ENCODE data around the gene TECR. TPM values are rescaled to one million over a fixed set of nuclear protein-coding genes. Genes with fewer than 3 reads are reported as not detected.
A peak's percentile ranks its signal among the peaks of the same experiment; 100 is the strongest.
"Not testable (repeated sequence)": the region's sequence is repeated elsewhere in the genome, so short reads cannot be mapped to it uniquely, and the experiment has no call there.

The TECR gene
- total RNA-seq, 1 experiment from 2014 or later: 232 TPM

DNA sequence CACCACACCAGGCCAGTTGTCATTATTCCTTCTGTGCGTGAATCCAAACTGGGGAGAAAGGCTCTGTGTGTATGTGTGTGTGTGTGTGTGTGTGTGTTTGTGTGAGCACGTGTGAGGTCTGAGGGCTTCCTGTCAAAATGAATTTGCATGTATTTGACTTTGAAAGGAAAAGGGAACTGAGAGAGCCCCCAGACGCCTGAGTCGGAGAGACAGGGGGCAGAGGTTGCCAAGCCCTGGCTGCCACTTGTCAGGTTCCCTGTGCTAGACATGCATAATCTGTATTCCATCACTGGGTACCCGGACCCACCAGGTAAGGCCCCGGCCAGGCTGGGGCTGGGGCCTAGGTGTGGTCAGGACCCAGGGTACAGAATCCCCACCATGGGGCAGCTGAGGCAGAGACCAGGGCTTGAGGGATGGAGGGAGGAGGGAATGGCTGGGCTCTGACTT, 53.5 kb downstream of the TECR start, which contains the start of gene CLEC17A (continued):
- TF ChIP-seq, protein P1, sequence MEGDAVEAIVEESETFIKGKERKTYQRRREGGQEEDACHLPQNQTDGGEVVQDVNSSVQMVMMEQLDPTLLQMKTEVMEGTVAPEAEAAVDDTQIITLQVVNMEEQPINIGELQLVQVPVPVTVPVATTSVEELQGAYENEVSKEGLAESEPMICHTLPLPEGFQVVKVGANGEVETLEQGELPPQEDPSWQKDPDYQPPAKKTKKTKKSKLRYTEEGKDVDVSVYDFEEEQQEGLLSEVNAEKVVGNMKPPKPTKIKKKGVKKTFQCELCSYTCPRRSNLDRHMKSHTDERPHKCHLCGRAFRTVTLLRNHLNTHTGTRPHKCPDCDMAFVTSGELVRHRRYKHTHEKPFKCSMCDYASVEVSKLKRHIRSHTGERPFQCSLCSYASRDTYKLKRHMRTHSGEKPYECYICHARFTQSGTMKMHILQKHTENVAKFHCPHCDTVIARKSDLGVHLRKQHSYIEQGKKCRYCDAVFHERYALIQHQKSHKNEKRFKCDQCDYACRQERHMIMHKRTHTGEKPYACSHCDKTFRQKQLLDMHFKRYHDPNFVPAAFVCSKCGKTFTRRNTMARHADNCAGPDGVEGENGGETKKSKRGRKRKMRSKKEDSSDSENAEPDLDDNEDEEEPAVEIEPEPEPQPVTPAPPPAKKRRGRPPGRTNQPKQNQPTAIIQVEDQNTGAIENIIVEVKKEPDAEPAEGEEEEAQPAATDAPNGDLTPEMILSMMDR (IDR thresholded peaks at IDR 0.05 in 2 of 3, conservative IDR thresholded peaks at IDR 0.05 in 1 of 3; ENCODE audit: borderline replicate concordance in 1 of 3, insufficient read depth in 1 of 3, low read depth in 2 of 3, low read length in 2 of 3): no peak
- no peak for TF ChIP-seq ZNF274 (IDR thresholded peaks at IDR 0.05; ENCODE audit: low read depth, low read length)
- no peak for TF ChIP-seq YY1 (IDR thresholded peaks at IDR 0.05; ENCODE audit: extremely low read depth, insufficient replicate concordance, low read depth, low read length)

DNA sequence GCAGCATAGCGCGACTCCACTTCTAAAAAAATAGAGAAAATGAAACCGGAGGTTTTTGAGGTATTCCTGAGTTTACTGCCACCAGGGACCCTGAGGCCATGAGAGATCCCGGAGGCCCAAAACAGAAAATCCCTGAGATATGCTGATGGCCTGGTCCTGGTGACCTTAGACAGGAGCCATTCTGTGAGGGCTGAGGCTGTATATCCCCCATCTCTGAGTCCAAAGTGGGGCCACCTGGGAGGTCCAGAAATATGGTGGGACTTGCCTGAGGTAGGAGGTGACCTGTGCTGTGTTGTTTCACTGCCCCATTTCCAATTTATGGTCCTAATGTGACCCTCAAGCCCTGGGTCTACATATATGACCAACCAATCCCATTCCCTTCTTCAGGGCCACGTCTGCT, 55.0 kb downstream of the TECR start:
- RAD21 ChIA-PET (ENCODE audit: low non-redundant PET in 1 of 2, low total read pairs in 2 of 2, uncharacterized antibody in 2 of 2, unreplicated experiment in 2 of 2); H2AFZ ChIP-seq (ENCODE audit: low read depth, low read length, poor library complexity, severe bottlenecking); H3K36me3 ChIP-seq (ENCODE audit: control insufficient read depth in 1 of 2, insufficient read depth in 2 of 2, low read length in 2 of 2); H3K9me3 ChIP-seq (ENCODE audit: control insufficient read depth in 1 of 2, insufficient read depth in 1 of 2, low read depth in 1 of 2, low read length in 2 of 2); BruUV-seq (replicated peaks); H4K20me1 ChIP-seq (ENCODE audit: insufficient read depth); intact Hi-C loops (cut with micrococcal nuclease); H3K9me2 ChIP-seq (ENCODE audit: insufficient read depth); H3K4me1 ChIP-seq (ENCODE audit: control insufficient read depth in 1 of 2, insufficient read depth in 2 of 2, low read length in 2 of 2); H3K79me2 ChIP-seq (ENCODE audit: insufficient read depth, low read length); H3K9ac ChIP-seq (ENCODE audit: low read length); H3K4me3 ChIP-seq (replicated peaks in 1 of 2; ENCODE audit: low read depth in 1 of 2, low read length in 2 of 2); H3K4me2 ChIP-seq (ENCODE audit: low read length); H3K27ac ChIP-seq (ENCODE audit: low read depth, low read length); DNase-seq (ENCODE audit: low read depth, low spot score); POLR2A ChIA-PET; H3K27me3 ChIP-seq (ENCODE audit: insufficient read depth, low read length); CTCF ChIA-PET; ATAC-seq: not testable (repeated sequence)

DNA sequence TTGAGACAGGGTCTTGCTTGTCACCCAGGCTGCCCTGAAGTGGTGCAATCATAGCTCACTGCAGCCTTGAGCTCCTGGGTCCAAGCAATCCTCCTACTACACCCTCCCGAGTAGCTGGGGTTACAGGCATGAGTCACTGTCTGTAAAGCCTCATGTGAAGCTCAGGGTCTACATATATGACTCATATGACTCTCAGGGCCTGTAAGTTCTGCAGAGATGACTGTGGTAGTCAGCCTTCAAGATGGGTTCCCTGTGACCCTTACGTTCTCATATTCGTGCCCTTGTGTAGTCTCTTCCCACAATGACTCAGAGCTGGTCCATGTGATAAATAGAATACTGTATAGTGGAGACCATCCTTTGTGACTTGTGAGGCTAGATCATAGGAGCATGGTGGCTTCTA, 55.8 kb downstream of the TECR start:
- POLR2A ChIA-PET; H3K4me1 ChIP-seq (ENCODE audit: control insufficient read depth in 1 of 2, insufficient read depth in 2 of 2, low read length in 2 of 2); CTCF ChIA-PET; BruUV-seq (replicated peaks); DNase-seq (ENCODE audit: low read depth, low spot score); H3K27me3 ChIP-seq (ENCODE audit: insufficient read depth, low read length); RAD21 ChIA-PET (ENCODE audit: low non-redundant PET in 1 of 2, low total read pairs in 2 of 2, uncharacterized antibody in 2 of 2, unreplicated experiment in 2 of 2); H3K9me2 ChIP-seq (ENCODE audit: insufficient read depth); H3K9ac ChIP-seq (ENCODE audit: low read length); H3K9me3 ChIP-seq (ENCODE audit: control insufficient read depth in 1 of 2, insufficient read depth in 1 of 2, low read depth in 1 of 2, low read length in 2 of 2); H3K79me2 ChIP-seq (ENCODE audit: insufficient read depth, low read length); intact Hi-C loops (cut with micrococcal nuclease); H4K20me1 ChIP-seq (ENCODE audit: insufficient read depth); H3K4me2 ChIP-seq (ENCODE audit: low read length); H3K36me3 ChIP-seq (ENCODE audit: control insufficient read depth in 1 of 2, insufficient read depth in 2 of 2, low read length in 2 of 2); H3K27ac ChIP-seq (ENCODE audit: low read depth, low read length); H3K4me3 ChIP-seq (replicated peaks in 1 of 2; ENCODE audit: low read depth in 1 of 2, low read length in 2 of 2); H2AFZ ChIP-seq (ENCODE audit: low read depth, low read length, poor library complexity, severe bottlenecking): not testable (repeated sequence)
- ATAC-seq: peak; percentile 34; the same call in 1 of the 2 replicates

DNA sequence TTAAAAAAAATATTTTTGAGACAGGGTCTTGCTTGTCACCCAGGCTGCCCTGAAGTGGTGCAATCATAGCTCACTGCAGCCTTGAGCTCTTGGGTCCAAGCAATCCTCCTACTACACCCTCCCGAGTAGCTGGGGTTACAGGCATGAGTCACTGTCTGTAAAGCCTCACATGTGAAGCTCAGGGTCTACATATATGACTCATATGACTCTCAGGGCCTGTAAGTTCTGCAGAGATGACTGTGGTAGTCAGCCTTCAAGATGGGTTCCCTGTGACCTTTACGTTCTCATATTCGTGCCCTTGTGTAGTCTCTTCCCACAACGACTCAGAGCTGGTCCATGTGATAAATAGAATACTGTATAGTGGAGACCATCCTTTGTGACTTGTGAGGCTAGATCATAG, 60.0 kb downstream of the TECR start:
- H3K4me3 ChIP-seq (replicated peaks in 1 of 2; ENCODE audit: low read depth in 1 of 2, low read length in 2 of 2); H3K36me3 ChIP-seq (ENCODE audit: control insufficient read depth in 1 of 2, insufficient read depth in 2 of 2, low read length in 2 of 2); ATAC-seq; H3K9ac ChIP-seq (ENCODE audit: low read length); H3K27me3 ChIP-seq (ENCODE audit: insufficient read depth, low read length); H3K9me3 ChIP-seq (ENCODE audit: control insufficient read depth in 1 of 2, insufficient read depth in 1 of 2, low read depth in 1 of 2, low read length in 2 of 2); BruUV-seq (replicated peaks); H2AFZ ChIP-seq (ENCODE audit: low read depth, low read length, poor library complexity, severe bottlenecking); H4K20me1 ChIP-seq (ENCODE audit: insufficient read depth); intact Hi-C loops (cut with micrococcal nuclease); H3K9me2 ChIP-seq (ENCODE audit: insufficient read depth); CTCF ChIA-PET; H3K4me1 ChIP-seq (ENCODE audit: control insufficient read depth in 1 of 2, insufficient read depth in 2 of 2, low read length in 2 of 2); DNase-seq (ENCODE audit: low read depth, low spot score); H3K4me2 ChIP-seq (ENCODE audit: low read length); H3K27ac ChIP-seq (ENCODE audit: low read depth, low read length); RAD21 ChIA-PET (ENCODE audit: low non-redundant PET in 1 of 2, low total read pairs in 2 of 2, uncharacterized antibody in 2 of 2, unreplicated experiment in 2 of 2); H3K79me2 ChIP-seq (ENCODE audit: insufficient read depth, low read length); POLR2A ChIA-PET: not testable (repeated sequence)
